Skeletal muscle tissue (tissue), 4 donors: ENCODE data around the gene IDS. TPM values are rescaled to one million over a fixed set of nuclear protein-coding genes. Genes with fewer than 3 reads are reported as not detected.
"Not testable (repeated sequence)": the region's sequence is repeated elsewhere in the genome, so short reads cannot be mapped to it uniquely, and the experiment has no call there.

ENCODE experiments used
- H3K27ac ChIP-seq: one replicate; pipeline ENCODE4 v1.7.0; 2013; ENCODE audit warnings: mild to moderate bottlenecking, low read depth, low read length, inconsistent platforms
- H3K27me3 ChIP-seq, 3 donors: one replicate each; pipeline ENCODE4 v1.7.0; 2013; ENCODE audit warnings: low read length in 3 of 3; ENCODE audit not compliant: control insufficient read depth in 3 of 3, insufficient read depth in 3 of 3
- H3K36me3 ChIP-seq, 3 donors: one replicate each; pipeline ENCODE4 v1.7.0; 2013; ENCODE audit warnings: low read length in 3 of 3; ENCODE audit not compliant: control insufficient read depth in 3 of 3, insufficient read depth in 3 of 3
- H3K4me1 ChIP-seq, 3 donors: one replicate each; pipeline ENCODE4 v1.7.0; 2013; ENCODE audit warnings: low read length in 3 of 3, mild to moderate bottlenecking in 3 of 3; ENCODE audit not compliant: control insufficient read depth in 3 of 3, insufficient read depth in 3 of 3
- H3K4me3 ChIP-seq, 3 donors: one replicate each; pipeline ENCODE4 v1.7.0; 2013; ENCODE audit warnings: low read length in 3 of 3
- H3K9ac ChIP-seq, 3 donors: one replicate each; pipeline ENCODE4 v1.7.0; 2013; ENCODE audit warnings: low read length in 3 of 3, mild to moderate bottlenecking in 3 of 3, moderate library complexity in 2 of 3, low read depth in 1 of 3
- H3K9me3 ChIP-seq, 3 donors: one replicate each; pipeline ENCODE4 v1.7.0; 2013; ENCODE audit warnings: low read length in 3 of 3; ENCODE audit not compliant: control insufficient read depth in 3 of 3
- total RNA-seq: library from RNA; depleted of rRNA; stranded (reverse); fragments of >200 nt; gene quantifications from one replicate; pipeline ENCODE4 v1.2.3, GENCODE V29; 2014
- donor health status: Osteomylitis.

IDS gene
- total RNA-seq, 1 donor from 2014 or later = 11.5 TPM

- H3K4me1 ChIP-seq = peaks cover 5 to 17% (median 8%) of the 10 kb centered on the region in 3 donors
- no peaks in the 10 kb centered on the region for H3K9me3 ChIP-seq
- H3K36me3 ChIP-seq = peaks cover 1 to 2% (median 2%) of the 10 kb centered on the region in 3 donors
- H3K4me3 ChIP-seq = peak within 1 kb of the TSS; percentile 86 to 93 (median 90)
- H3K27me3 ChIP-seq = no peaks in the 10 kb centered on the region
- peak within 1 kb of the TSS; percentile 90 to 94 (median 92) for H3K9ac ChIP-seq
- peak within 1 kb of the TSS; percentile 96 for H3K27ac ChIP-seq
Measured at GRCh38 chrX:149540621-149541520, 35.8 kb upstream of the IDS start, which contains the start of gene EOLA1. EOLA1 (plus strand) TSS chrX:149541012; CDS start chrX:149545631, 4,619 bp downstream.

GRCh38 chrX:149540131-149540620 is 35.1 kb upstream of the IDS start:
- H3K27me3 ChIP-seq = no peaks in the 10 kb centered on the region
- peak overlapping the region; percentile 90 to 94 (median 92) for H3K9ac ChIP-seq
- peaks cover 3% of the 10 kb centered on the region in 3 donors for H3K36me3 ChIP-seq
- peaks cover 5 to 17% (median 8%) of the 10 kb centered on the region in 3 donors for H3K4me1 ChIP-seq
- H3K9me3 ChIP-seq = no peaks in the 10 kb centered on the region
- peak overlapping the region; percentile 86 to 93 (median 90) for H3K4me3 ChIP-seq
- peak overlapping the region; percentile 96 for H3K27ac ChIP-seq

DNA sequence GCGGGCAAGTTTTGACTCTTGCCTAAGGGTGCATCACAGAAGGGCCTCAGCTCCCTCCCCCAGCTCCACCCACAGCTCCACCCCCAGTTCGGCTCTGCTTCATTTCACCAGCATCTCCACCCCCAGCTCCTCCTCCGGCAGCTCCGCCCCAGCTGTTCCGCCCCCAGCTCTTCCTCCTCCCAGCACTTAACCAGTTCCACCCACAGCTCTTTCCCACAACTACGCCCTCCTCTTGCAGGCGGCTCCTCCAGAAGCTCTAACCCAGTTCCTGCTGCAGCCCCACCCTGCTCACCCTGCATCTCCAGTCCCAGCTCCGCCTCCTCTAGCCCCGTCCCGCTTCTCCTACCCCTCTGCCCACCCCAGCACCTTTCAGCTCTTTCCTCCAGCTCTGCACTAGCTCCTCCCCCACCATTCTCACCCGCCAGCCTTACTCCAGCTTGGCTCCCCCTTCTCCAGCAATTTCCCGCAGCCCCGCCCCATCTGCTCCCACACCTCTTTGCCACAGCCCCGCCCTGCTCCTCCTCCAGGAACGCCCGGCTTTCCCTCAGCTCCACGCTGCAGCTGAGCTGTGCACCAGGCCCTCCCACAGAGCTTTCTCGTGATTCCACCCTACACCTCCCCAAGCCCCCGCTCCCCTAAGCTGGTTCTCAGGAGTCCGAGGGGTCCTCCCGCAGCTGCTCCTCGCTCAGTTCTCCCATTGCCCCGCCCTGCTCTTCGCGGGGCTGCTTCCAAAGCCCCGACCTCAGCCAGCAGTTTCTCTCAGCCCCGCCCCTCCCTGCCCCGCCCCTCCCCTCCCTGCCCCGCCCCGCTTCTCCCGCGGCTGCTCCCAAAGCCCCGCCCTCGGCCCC is 34.4 kb upstream of the IDS start:
- peak overlapping the region in 1 of 3 donors; percentile 70 for H3K9ac ChIP-seq
- no peaks in the 10 kb centered on the region for H3K27me3 ChIP-seq
- peaks cover 5 to 17% (median 8%) of the 10 kb centered on the region in 3 donors for H3K4me1 ChIP-seq
- H3K9me3 ChIP-seq = no peaks in the 10 kb centered on the region
- H3K36me3 ChIP-seq = peaks cover 3 to 6% (median 3%) of the 10 kb centered on the region in 3 donors
- peak overlapping the region; percentile 48 to 70 (median 65) for H3K4me3 ChIP-seq
- H3K27ac ChIP-seq = peak overlapping the region; percentile 64

DNA sequence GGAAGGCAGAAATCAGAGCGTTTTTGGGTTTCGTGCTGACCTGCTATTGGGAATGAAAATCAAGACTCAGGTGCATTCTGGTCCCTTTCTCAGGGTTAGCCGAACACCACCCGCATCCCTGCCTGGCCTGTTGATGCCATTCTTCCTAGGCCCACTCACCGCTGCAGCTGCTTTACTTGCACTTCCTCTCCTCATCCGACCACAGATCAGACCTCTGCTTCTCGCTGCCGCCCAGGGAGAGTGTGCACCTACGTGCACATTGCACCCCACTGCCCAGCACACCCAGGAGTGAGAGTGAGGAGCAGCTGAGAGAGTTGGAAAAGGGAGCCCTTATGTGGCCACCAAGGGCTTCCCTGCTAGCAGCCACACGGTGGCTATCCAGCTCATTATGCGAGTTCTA is 32.4 kb upstream of the IDS start:
- H3K4me3 ChIP-seq, H3K27ac ChIP-seq, H3K9me3 ChIP-seq, H3K9ac ChIP-seq, H3K27me3 ChIP-seq, H3K36me3 ChIP-seq: not testable (repeated sequence)
- H3K4me1 ChIP-seq = peaks cover 5 to 17% (median 8%) of the 10 kb centered on the region in 3 donors

GRCh38 chrX:149534926-149535602 is 30.0 kb upstream of the IDS start:
- H3K9ac ChIP-seq, H3K4me3 ChIP-seq, H3K9me3 ChIP-seq, H3K4me1 ChIP-seq, H3K27ac ChIP-seq, H3K27me3 ChIP-seq: not testable (repeated sequence)
- H3K36me3 ChIP-seq = peaks cover 3 to 12% (median 4%) of the 10 kb centered on the region in 3 donors

GRCh38 chrX:149533999-149534398 is 28.9 kb upstream of the IDS start:
- H3K9ac ChIP-seq, H3K4me3 ChIP-seq, H3K27me3 ChIP-seq, H3K27ac ChIP-seq, H3K4me1 ChIP-seq, H3K9me3 ChIP-seq: not testable (repeated sequence)
- peaks cover 3 to 14% (median 4%) of the 10 kb centered on the region in 3 donors for H3K36me3 ChIP-seq

- H3K4me1 ChIP-seq, H3K27ac ChIP-seq, H3K9ac ChIP-seq, H3K9me3 ChIP-seq, H3K4me3 ChIP-seq, H3K27me3 ChIP-seq: not testable (repeated sequence)
- H3K36me3 ChIP-seq = peaks cover 3 to 14% (median 4%) of the 10 kb centered on the region in 3 donors
Measured at GRCh38 chrX:149532868-149533267, 27.8 kb upstream of the IDS start.

GRCh38 chrX:149531599-149531998 is 26.5 kb upstream of the IDS start:
- H3K4me1 ChIP-seq = no peaks in the 10 kb centered on the region
- no peaks in the 10 kb centered on the region for H3K9me3 ChIP-seq
- no peaks in the 10 kb centered on the region for H3K27me3 ChIP-seq
- no peak overlapping the region for H3K4me3 ChIP-seq
- no peak overlapping the region for H3K9ac ChIP-seq
- H3K27ac ChIP-seq = no peak overlapping the region
- peaks cover 3 to 14% (median 4%) of the 10 kb centered on the region in 3 donors for H3K36me3 ChIP-seq

DNA sequence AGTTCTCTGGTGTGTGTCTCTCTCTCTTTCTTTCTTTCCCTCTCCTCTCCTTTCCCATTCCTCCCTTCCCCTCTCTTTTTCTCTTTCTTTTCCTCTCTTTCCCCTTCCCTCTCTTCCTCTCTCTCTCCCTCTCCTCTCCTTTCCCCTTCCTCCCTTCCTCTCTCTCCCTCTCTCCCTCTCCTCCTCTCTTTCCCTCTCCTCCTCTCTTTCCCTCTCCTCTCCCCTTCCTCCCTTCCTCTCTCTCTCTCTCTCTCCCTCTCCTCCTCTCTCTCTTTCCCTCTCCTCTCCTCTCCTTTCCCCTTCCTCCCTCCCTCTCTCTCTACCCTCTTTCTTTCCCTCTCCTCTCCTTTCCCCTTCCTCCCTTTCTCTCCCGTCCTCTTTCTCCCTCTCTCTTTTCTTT is 23.3 kb upstream of the IDS start:
- Histone ChIP-seq H3K9me3 (no peaks in the 10 kb centered on the region), H3K9ac (no peak overlapping the region), H3K27ac (no peak overlapping the region), H3K4me1 (peaks cover 2 to 6% (median 3%) of the 10 kb centered on the region in 3 donors), H3K4me3 (no peak overlapping the region), H3K36me3 (peaks cover 0 to 8% (median 2%) of the 10 kb centered on the region in 3 donors), H3K27me3 (no peaks in the 10 kb centered on the region)
